SW480 (cell line): ENCODE measurements around the gene DNAH1.

ENCODE experiments used
- DNase-seq: peaks from one replicate; pipeline ENCODE4 v3.0.0-alpha.2; 2016; ENCODE audit warnings: low spot score

DNAH1 gene

DNA sequence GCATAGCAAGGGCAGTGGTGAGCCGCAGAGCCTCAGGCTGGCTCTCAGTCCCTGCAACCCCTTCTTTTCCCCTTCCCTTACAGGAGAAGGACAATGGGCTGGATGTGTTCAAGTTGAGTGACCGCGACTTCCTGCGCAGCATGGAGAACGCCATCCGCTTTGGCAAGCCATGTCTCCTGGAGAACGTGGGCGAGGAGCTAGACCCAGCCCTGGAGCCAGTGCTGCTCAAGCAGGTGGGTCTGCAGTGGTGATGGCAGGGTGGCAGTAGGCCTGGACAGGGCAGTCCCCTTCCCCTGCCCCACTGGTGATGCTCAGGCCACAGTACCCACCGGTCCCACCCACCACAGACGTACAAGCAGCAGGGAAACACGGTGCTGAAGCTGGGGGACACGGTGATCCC lies 75.0 kb downstream of the DNAH1 start:
- DNase-seq: no peak

DNA sequence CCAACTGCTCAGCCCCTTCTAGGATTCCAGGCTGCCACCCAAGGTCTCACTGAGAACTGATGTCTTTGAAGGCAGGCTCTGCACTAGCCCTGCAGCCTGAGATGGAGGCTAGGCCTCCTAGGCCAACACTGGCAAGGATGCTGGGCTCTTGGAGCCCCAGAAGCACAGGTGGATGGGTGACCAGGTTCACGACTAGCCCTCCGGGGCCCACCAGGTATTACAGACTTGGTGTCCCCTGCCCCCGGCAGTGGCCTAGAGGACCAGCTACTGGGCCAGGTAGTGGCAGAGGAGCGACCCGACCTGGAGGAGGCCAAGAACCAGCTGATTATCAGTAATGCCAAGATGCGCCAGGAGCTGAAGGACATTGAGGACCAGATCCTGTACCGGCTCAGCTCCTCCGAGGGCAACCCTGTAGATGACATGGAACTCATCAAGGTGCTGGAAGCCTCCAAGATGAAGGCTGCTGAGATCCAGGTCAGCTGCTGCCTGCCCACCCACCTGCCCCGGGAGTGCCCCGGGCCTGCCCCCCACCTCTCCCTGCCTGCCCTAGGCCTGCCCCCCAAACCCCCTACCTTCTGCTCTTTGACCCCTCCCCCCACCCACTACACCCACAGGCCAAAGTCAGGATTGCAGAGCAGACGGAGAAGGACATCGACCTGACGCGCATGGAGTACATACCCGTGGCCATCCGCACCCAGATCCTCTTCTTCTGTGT lies 76.3 kb downstream of the DNAH1 start:
- DNase-seq: no peak

DNA sequence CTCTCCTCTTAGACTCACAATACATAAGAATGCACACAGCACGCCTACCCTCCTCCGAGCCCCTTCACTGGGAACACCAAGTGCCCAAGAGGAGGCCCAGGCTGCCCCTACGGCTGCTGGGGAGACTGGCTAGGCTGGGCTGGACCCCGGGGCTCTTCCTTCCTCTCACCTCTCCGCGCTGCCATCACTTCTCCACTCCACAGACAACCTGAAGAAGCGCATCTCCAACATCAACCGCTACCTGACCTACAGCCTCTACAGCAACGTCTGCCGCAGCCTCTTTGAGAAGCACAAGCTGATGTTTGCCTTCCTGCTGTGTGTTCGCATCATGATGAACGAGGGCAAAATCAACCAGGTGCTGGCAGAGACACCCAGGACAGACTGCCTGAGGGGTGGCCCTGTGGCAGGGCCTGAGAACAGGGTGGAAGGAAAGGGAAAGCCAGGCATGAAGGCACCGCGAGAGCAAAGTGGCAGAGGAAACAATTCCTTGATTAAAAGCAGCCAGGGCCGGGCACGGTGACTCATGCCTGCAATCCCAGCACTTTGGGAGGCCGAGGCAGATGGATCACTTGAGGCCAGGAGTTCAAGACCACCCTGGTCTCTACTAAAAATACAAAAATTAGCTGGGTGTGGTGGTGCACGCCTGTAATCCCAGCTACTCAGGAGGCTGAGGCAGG lies 77.2 kb downstream of the DNAH1 start:
- no peak for DNase-seq

DNA sequence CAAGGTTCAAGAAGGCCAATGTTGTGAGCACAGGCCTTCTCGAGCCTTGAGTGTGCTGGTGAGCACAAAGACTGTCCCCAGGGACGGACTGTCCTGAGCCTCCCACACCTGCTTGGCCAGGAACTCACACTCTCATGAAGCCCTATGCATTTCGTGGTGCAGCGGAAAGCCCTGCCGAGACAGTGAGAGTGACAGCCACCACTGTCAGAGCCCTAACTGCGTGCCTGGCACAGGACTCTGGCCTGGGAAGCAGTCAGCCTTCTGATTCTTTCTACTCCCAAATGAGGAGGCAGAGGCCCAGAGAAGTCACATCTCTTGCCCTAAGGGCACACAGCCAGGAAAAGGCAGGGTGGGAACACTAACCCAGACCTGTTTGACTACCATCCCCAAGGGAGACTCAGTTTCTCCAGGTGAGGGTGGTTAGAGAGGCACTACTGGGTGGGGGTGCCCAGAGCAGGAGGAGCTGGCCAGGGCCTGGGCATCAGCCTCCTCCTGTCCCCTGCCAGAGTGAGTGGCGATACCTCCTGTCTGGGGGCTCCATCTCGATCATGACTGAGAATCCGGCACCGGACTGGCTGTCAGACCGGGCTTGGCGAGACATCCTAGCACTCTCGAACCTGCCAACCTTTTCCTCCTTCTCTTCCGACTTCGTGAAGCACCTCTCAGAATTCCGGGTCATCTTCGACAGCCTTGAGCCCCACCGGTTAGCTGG lies 78.0 kb downstream of the DNAH1 start:
- DNase-seq: no peak

GRCh38 chr3:52394751-52395502 lies 78.8 kb downstream of the DNAH1 start:
- no peak for DNase-seq

- no peak for DNase-seq
These were observed 79.4 kb downstream of the DNAH1 start for GRCh38 chr3:52395503-52395865.

GRCh38 chr3:52396011-52396906 lies 80.1 kb downstream of the DNAH1 start:
- DNase-seq: no peak

DNA sequence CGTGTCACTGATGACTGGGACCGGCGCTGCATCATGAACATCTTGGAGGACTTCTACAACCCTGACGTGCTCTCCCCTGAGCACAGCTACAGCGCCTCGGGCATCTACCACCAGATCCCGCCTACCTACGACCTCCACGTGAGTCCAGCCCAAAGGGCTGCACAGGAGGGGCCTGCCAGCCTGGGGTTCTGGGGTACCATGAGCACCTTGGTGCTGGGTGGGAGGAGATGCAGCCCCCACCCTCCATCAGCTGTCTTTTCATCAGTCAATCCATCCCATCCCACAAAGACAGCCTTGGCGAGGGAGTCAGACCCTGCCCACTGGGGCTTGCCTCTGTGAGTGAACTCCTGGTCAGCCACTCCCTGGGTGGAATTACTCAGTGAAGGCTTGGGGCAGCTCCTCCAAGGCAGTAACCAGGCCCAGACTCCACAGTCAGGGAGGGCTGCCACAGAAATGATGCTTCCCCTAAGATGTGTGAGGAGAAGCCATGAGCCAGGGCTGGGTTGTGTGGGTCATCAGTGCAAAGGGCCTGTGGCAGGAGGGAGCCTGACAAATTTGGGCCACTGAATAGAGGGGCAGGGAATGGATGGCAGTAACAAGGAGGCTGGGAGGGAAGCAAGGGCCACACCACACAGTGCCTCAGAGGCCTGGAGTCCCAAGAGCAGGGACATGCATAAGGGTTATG lies 80.9 kb downstream of the DNAH1 start:
- DNase-seq: no peak

- no peak for DNase-seq
These were observed 81.7 kb downstream of the DNAH1 start for GRCh38 chr3:52397676-52398399.

- no peak for DNase-seq
These were observed 82.6 kb downstream of the DNAH1 start for GRCh38 chr3:52398670-52399081.

GRCh38 chr3:52399131-52399530 lies 83.0 kb downstream of the DNAH1 start:
- no peak for DNase-seq

DNA sequence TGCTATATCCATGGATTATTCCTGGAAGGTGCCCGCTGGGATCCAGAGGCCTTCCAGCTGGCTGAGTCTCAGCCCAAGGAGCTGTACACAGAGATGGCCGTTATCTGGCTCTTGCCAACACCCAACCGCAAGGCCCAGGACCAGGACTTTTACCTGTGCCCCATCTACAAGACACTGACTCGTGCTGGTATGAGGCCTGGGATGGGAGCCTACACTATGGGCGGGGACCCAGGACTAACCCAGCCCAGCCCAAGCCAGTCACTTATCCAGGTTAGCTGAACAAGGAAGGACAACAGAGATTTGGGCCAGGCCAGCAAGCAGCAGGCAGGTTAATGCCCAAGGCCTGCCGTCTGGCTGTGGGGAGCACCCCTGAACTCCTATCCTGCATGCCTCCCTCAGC lies 83.5 kb downstream of the DNAH1 start:
- no peak for DNase-seq

- no peak for DNase-seq
These were observed 84.2 kb downstream of the DNAH1 start for GRCh38 chr3:52400275-52400793.

GRCh38 chr3:52401021-52401420 lies 84.9 kb downstream of the DNAH1 start:
- DNase-seq: no peak

DNA sequence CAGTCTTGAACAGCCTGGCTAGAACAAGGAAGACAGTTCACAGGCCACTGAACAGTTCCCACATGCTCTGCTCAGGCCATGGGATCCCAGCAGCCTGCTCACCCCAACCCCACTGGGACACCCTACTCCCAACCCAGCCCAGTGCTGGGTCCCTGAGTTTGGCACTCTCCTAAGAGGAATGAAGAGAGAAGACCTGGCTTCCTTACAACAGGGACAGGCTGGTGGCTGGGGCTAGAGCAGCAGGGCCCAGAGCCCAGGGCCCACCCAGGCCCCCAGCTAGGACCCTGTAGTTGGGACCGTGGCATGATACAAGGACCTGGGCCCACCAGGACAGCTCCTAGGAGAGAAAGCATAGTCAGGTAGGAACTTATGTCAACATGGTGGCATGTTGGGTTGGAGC lies 85.4 kb downstream of the DNAH1 start:
- DNase-seq: no peak

DNA sequence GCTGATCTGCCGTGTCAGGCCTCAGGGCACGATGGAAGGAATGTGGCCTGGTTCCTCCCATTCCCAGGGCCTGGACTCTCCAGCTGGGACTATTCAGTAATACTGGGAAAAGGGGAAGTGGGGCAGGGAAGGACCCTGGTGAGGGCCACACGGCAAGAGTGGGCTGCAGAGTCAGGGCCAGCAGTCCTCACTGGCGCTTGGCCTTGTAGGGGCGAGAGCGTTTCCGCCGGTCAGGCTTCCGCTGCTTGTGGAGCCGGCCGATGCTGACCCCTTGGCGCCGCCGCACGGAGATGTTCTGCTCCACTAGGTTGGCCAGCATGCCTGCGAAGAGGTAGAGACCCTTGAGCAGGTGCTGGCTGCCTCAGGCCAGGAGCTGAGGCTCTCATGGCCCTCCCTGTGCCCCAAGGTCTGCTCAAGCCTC lies 86.0 kb downstream of the DNAH1 start:
- DNase-seq: no peak

GRCh38 chr3:52402706-52403270 lies 86.7 kb downstream of the DNAH1 start:
- no peak for DNase-seq

DNA sequence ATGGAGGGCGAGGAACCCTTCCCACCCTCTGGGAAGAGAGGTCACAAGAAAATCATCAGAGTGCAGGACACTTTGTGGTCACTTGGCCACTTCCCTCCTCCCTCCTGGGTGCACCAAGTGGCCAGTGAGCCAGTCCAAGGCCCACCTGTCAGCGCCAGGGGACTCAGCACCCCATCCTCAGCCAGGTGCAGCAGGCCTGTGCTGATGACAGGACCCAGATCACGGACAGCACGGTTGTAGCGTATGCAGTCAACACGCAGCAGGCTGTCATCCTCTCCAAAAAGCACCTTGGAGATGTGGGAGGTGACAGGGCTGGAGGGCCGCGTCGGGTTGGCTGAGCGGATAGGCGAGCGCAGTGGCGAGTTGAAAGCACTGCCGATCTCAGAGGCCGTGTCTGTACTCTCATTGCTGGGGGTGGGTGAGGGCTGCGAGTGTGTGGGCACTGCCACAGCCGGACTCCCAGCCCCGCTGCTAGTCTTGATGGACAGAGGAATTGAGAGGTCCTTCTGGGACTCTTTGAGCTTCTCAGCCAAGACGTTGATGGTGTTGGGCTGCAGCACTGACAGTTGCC lies 87.2 kb downstream of the DNAH1 start:
- no peak for DNase-seq

DNA sequence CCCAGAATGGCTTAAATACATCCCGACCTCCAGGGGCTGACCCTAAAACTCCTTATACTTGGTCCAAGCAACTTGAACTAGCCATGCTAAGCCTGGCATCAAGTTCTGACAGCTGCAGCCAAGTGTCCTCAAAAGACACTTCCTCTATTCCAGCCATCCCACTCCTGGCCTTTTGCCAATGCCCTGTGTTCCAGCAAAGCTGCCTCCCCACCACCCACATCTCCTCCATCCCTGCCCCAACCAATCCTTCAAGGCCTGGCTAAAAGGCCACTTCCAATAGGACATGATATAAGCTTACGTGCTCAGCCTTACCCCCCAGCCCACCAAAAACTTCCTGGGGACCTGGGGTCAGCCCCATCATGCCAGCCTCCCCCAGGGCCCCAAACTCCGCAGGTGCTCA lies 87.8 kb downstream of the DNAH1 start:
- DNase-seq: no peak
